Measurements from ENCODE around the gene RDX.
"Not testable (repeated sequence)": the region's sequence is repeated elsewhere in the genome, so short reads cannot be mapped to it uniquely, and the experiment has no call there.

The RDX gene

DNA sequence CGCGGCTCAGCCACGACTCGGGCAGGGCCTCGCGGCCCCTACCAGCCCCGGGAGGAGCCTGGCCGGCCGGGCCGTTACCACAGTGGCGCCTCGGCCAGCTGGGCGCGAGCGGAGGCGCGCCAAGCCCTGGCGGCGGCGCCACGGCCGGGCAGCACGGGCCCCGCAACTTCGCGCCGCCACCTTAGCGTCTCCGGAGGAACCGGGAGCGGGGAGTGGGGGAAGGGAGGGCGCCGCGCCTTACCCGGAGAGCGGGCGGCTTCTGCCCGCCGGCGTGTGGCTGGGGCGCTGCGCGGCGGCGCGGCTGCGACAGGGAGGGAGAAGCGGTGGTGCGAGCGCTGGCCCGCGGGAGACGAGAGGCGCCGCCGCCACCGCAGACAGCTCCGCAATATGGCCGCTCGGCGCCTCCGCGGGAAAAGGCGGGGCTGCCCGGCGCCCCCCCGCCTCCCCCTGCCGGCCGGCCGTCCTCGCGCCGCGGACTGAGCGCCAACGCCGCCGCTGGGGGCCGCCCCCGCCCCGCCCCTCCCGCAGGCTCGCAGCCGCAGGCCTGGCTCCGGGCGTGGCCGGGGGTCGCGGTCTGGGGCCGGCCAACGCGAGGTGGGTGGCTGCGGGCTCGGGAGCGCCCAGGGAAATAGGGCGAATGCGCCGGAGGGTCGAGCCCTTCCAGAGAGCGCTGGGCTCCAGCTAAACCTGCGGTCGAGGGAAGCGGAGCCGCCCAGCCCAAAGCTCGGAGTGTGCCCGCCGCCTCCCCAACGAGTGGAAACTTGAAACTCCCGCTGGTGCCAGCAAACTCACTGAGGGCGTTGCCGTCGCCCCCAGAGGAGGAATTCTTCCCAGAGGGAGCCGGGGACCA lies at the start of gene RDX:
Gene RDX (minus strand): TSS at position 389 of the 850 bp plus-strand sequence. CDS start 16,922 bp downstream, outside the sequence.
- DNase-seq: peak; percentile 94

DNA sequence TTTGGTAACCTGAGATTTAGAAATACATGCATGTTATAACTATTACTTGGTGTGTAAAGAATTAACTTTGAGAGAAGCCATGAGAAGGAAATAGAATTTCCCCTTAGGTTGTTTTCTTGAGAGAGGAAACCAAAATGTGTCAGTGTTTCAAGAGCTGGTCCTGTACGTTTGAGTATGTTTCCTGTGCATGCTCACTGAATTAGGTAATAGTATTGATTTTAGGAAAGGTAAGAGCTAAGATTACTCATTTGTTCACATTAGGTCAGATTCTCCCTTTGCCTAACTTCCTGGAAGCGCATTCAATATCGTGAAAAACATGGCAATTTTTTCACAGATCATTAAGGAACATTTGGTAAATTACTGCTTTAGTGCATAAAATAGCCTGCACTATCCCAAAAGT lies 49.3 kb upstream of the RDX start:
- no peak for DNase-seq

DNA sequence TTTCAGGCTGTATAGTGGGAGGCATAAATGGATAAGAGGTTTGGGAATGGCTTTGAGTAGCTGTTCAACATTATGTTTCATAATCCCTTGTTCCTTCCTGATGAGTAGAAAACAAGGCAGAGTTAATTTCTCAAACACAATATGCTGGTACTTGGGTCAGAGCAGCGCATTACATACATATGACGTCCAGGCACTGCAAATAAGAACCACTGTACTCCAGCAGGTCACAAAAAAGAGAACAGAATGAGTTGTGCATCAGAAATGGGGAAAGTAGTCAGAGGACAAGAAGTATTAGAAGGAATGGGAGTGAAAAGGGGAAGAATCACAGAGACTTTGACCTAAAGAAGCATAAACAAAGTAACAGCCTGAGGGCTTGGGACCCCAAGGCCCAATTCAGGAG lies 44.0 kb upstream of the RDX start:
- no peak for DNase-seq

DNA sequence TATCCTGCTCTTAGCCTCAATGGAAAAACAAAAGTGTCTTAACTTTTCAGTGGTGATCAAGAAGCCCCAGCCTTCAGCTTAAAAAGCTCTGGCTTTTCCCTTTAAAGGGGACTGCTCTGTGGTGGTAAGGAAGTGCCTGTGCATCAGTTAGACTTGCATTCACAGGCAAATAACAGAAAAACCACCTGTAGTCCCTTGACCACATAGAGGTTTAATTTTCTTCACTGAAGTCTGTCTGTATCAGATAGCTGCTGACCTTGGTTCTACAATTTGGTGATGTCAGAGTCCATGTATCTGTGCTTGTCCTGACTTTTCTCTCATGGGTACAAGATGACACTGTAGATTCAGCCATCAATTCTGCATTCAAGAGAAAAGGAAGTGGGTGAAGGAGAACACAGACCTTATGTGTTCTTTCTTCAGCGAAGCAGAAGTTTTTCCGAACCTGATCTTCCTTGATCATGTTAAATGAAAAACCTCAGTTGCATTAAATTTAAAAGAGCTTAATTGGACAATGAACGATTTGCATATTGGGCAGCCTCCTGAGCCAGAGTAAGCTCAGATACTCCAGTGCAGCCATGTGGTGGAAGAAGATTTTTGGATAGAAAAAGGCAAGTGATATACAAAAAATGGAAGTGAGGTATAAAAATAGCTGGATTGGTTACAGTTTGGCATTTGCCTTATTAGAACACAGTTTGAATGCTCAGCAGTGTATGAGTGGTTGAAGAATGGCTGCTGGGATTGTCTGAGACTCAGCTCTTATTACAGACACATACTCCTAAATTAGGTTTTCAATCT lies 43.2 kb upstream of the RDX start:
- DNase-seq: no peak

DNA sequence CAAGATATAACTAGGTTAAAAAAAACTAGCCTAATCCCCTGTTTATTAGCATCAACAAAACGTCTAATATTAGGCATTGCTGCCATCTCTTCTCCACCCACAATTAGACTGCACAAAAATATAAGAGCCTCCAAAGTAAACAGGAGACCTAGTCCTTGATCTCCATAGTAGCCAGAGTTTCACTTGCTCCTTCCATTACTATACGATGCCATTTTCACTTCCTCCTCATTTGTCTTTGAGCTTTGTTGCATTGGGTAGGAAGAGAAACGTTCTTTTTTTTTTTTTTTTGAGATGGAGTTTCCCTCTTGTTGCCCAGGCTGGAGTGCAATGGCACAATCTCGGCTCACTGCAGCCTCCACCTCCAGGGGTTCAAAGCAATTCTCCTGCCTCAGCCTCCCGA lies 42.3 kb upstream of the RDX start:
- no peak for DNase-seq

DNA sequence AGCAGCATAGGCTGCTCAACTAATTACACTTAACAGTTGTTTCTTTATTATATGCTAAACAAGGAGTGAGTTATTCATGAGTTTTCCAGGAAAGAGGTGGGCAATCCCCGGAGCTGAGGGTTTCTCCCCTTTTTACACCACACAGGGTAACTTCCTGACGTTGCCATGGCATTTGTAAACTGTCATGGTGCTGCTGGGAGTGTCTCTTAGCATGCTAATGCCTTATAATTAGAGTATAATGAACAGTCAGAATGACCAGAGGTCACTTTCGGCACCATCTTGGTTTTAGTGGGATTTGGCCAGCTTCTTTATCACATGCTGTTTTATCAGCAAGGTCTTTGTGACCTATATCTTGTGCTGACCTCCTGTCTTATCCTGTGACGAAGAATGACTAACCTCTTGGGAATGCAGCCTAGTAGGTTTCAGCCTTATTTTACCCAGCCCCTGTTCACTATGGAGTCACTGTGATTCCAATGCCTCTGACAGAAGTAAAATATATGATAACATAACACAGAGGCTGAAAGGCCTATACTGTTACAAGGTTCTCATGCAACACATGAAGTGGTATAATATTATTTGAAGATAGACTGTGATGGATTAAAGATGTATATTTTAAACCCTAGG lies 41.3 kb upstream of the RDX start:
- peak; percentile 93 for DNase-seq

DNA sequence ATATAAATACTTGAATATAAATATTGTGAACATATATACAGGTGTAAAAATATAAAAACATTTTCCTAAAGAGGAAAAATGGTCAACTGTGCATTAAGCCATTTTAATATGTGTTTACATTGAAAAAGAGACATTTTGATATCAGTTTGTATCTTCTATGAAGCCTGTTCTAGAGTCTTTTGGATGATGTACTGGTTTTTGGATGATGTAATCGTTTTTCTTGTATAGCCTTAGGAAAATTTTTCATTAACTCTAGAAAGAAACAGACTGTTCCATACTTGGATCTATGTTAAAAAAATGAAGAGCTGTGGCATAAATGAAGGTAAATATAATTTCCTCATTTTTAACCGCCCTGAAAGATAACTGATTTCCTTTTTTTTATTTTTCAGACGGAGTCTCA lies 39.6 kb upstream of the RDX start:
- no peak for DNase-seq

DNA sequence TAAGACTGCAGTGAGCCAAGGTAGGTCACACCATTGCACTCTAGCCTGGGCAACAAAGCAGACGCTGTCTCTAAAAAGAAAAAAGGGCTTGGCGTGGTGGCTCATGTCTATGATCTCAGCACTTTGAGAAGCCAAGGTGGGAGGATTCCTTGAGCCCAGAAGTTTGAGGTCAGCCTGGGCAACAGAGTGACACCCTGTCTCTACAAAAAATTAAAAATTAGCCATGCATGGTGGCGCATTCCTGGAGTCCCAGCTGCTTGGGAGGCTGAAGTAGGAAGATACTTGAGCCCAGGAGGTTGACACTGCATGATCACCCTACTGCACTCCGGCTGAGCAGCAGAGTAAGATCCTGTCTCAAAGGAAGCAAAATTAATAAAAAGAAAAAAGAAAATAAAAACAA lies 38.9 kb upstream of the RDX start:
- DNase-seq: no peak

DNA sequence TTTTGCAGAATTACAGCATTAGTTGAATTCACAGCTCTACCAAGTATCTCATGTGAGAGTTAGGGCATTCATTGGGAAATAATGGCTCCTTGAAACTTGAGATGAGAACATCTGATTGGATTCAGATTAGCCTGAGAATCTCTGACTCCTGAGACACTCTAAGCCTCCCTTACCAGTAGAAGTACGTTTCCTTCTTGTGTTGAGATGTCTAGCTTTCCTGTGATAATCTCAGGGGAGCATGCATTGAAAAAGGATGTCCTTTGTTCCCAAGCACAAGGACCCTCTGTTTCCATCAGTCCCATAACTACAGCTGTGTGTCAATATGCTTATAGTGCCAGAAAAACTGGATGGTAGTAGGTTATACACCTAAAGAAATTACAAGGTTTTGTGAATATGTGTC lies 35.2 kb upstream of the RDX start:
- DNase-seq: no peak

DNA sequence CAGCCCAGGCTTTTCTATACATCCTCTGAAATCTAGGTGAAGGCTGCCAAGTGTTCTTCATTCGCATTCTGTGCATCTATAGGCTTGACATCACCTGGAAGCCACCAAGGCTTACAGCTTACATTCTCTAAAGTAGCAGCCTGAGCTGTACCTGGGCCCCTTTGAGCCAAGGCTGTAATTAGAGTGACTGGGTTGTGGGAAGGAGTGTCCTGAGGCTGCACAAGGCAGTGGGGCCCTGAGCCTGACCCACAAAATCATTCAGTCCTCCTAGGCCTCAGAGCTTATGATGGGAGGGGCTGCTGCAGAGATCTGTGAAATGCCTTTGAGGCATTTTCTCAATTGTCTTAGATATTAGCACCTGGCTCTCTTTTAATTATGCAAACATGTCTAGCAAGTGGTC lies 33.0 kb upstream of the RDX start:
- peak; percentile 87 for DNase-seq

DNA sequence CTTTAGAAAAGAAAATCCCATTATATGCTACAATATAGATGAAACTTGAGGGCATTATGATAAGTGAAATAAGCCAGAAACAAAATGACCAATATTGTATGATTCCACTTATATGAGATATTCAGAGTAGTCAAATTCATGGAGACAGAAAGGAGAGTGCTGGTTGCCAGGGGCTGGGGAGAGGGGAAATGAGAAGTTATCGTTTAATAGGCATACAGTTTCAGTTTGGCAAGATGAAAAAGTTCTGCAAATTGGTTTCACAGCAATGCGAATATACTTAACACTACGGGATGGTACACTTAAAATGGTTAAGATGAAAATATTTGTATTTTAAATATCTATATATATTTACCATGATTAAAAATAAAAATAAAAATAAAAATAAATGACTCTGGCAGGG lies 31.1 kb upstream of the RDX start:
- no peak for DNase-seq

DNA sequence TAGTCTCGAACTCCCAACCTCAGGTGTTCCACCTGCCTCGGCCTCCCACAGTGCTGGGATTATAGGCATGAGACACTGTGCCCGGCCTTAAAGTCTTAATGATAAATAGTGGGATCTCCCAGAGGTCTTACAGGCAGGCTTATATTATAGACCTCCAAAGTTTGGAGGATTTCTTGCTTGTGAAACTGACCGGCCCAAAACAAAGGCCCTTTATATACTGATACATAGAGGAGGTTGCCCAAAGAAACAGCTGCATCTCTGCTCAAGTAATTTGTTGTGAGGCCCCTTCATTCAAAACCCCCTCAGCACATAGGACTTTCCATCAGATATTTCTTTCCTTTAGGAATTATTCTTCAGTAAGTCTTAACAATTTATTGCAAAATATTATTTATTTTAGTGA lies 27.4 kb upstream of the RDX start:
- no peak for DNase-seq

DNA sequence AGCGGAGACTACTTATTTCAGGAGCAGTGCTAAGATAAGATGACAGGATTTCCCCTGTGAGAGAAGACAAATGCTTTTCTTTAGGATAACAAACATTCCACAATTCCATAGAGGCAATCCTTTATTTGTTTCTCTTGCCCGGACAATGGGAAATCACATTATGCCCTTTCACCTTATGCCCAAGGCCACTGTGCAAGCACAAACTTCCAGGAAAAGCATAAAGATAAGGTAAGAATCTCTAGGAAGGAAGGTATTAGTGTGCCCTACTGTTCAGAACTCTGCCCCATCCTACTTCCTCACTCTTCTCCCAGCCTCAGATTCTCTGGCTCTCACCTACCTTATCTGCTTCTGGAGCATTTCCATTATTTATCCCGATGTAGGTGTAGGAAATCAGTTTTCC lies 23.1 kb upstream of the RDX start:
- DNase-seq: no peak

DNA sequence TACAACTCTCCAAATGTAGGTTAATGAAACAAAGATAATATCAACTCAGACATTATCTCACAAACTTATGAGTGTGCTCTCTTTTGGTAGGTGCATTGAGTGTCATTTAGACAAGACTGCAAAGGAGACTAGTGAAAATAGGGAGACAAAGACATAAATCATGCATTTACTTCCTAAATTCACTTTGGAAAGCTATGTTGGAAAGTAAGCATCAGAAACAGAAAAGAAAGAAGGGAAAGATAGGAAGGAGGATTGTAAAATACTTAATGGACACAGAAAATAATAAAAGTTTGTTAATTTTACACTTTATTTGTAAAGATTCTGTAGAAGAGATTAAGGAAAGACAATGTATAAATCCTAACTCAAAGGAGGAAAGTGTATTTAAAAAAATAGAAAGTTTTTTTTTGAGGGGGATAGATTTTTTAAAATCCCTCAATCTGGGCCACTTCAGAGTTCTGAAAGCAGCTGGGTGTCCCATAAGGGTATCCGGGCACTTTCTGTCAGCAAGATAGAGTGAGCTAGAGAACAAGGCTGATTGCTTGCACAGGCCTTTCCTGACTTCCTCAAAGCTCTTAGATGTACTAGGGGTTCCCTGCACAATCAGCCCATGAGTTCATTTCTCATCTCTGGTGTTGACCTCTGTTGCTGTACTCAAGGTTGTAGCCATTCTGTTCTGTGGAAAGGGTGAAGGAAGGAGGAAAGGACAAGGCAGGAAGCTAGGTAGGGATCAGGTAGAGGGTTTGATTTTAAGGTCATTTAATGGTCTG lies 22.4 kb upstream of the RDX start:
- DNase-seq: no peak

DNA sequence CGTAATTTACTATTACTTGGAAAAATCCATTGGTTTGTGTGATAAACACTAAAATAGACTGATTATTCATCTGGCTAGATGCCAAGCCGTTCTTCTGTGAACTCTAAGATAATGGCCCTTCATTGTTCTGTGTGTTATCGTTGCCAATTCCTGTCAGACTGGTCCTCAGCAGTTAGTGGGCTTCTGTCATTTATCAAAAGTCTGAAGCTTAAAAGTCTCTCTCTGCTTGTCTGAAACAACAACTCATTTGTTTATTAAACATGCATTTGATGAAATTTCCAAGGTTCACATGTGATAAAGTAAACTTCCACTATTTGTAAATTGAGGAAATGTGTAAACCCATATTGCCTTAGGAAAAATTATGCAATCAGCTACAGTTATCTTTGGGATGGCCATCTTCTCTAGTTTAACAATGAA lies 21.1 kb upstream of the RDX start:
- no peak for DNase-seq

DNA sequence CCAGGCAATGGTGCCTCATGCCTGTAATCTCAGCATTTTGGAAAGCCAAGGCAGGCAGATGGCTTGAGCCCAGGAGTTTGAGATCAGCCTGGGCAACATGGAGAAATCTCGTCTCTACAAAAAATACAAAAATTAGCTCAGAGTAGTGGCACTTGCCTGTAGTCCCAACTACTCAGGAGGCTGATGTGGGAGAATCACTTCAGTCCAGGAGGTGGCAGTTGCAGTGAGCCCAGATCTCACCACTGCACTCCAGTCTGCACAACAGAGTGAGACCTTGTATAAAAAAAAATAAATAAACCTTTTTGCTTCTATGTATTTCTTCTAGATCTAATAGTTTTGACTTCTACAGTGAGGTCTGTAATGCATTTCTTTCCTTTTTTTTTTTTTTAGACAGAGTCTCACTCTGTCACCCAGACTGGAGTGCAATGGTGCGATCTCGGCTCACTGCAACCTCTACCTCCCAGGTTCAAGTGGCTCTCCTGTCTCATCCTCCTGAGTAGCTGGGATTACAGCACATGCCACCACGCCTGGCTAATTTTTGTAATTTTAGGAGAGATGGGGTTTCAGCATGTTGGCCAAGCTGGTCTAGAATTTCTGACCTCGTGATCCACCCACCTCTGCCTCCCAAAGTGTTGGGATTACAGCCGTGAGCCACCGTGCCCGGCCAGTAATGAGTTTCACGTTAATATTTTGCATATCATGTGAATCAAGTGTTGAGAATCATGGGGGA lies 18.1 kb upstream of the RDX start:
- DNase-seq: no peak

DNA sequence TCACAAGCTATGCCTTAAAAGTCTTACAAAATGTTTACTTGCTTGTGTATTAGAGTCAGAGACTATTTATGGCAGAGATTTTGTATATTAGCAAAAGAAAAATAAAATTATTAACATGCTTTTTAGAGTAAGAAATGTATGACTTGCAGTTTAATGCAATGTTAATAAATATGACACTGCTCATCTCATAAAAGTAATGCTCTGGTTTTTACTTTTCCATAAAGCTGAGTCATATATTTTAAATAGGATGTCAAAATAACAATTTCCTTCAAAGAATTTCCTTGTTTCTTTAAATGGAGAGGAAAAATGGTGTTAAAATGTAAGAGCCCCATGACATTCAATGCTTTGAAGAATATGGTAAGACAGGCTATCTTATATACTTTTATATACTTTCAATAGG lies 16.3 kb upstream of the RDX start:
- DNase-seq: no peak

DNA sequence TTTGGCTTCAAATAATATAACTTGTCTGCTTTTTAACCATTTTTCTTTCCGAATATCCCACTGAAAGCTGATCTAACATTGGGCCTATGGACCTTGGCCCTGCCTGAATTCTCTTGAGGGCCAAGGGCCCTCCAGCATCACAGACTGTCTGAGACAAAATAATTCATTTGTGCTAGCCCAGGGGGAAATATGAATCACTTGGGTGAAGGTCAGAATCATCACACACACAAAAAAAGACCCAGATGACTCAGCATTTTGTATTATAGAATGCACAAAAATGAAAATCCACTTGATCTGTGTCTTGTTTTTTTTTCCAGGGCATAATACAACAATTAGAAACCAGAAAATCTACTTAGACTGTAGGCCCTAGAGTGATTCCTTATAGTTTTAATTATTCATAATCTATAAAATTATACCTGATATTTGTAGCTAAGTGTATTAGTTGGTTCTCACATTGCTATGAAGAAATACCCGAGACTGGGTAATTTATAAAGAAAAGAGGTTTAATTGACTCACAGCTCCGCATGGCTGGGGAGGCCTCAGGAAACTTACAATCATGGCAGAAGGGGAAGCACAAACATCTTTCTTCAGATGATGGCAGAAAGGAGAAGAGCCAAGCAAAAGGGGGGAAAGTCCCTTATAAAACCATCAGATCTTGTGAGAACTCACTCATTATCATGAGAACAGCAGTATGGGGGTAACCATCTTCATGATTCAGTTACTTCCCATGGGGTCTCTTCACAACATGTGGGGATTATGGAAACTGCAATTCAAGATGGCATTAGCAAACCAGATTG lies 15.6 kb upstream of the RDX start:
- no peak for DNase-seq

DNA sequence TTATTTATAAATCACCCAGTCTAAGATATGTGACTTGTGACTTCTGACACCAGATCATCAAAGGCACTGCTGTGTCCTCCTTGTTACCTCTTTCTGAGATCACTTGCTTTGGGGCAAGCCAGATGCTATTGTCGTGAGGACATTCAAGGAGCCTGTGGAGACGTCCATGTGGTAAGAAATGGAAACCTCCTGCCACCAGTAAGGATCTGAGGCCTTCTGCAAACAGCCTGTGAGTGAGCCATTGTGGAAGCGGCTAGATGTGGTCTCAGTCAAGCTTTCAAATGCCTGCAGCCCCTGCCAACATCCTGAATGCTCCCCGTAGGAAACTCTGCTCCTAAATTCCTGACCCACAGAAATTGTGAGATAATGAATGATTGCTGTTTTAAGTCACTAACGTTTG lies 11.7 kb upstream of the RDX start:
- DNase-seq: peak; percentile 58

DNA sequence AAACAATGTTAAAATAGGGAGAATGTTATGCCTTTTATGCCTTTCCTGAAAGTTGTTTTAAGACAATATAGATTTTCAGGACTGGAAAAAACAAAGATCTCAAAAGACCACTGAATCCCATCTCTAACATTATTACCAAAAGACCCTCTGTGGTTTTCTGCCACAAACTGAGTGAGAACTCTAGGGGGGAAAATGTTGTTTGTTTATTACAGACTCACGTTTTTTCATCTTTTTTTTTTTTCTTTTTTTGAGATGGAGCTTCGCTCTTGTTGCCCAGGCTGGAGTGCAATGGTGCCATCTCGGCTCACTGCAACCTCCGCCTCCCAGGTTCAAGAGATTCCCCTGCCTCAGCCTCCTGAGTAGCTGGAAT lies 9.6 kb upstream of the RDX start:
- not testable (repeated sequence) for DNase-seq

DNA sequence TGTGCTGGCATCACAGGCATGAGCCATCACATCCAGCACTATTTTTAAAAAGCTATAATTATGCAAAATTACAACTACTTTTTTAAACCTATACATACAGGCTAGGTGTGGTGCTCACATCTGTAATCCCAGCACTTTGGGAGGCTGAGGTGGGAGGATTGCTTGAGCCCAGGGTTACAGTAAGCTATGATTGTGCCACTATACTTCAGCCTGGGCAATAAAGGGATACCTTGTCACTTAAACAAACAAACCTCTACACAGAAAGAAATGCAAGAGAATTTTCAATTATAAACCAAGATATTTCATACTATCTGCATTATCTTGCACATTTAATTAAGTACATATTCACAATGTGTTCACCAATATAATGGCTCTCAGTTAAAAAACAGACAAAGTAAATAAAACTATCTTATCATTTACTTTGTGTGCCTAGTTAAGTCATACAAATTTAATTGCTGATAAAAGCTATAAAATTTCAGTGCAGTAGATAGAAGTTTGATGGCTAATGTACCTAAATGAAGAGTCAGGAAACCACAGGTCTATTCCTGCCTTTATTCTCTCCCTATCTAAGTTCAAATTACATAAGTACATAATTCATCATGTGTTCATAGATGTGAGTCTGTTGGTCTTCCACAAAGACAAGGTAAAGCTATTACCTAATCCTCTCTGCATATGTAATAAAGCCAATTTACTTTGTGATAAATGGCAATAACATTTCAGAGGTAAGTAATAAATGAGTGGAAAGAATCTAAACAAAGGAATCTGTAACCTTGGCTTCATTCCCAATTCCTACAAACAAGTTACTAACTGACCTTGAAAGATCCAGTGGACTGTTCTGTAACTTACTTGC lies 9.0 kb upstream of the RDX start:
- DNase-seq: no peak
